ENCODE measurements around the gene FUT9. TPM values are rescaled to one million over a fixed set of nuclear protein-coding genes. Genes with fewer than 3 reads are reported as not detected.

Gene FUT9
- polyA plus RNA-seq, 3 donors: not detected

- Mint-ChIP-seq H3K9me3 (no peaks in the 10 kb centered on the region), H3K4me3 (no peak overlapping the region), H3K4me1 (no peaks in the 10 kb centered on the region), H3K27ac (no peak overlapping the region), H3K36me3 (no peaks in the 10 kb centered on the region), H3K27me3 (ENCODE audit: low read depth in 3 of 3) (no peaks in the 10 kb centered on the region)
- Histone ChIP-seq H3K9me3 (replicated peaks in 1 of 2; ENCODE audit: control insufficient read depth in 1 of 2, insufficient read depth in 1 of 2, low read length in 2 of 2) (no peaks in the 10 kb centered on the region), H3K36me3 (replicated peaks in 1 of 2; ENCODE audit: control insufficient read depth in 1 of 2, insufficient read depth in 2 of 2, low read length in 2 of 2) (no peaks in the 10 kb centered on the region), H3K27ac (ENCODE audit: low read depth in 1 of 2, low read length in 2 of 2) (no peak overlapping the region), H2AFZ (ENCODE audit: insufficient read depth, low read depth, low read length, poor library complexity, severe bottlenecking) (no peak overlapping the region), H3K9ac (ENCODE audit: insufficient read depth, low read length, poor library complexity, severe bottlenecking) (no peak overlapping the region), H3K79me2 (ENCODE audit: insufficient read depth, low read length) (no peaks in the 10 kb centered on the region), H3K4me1 (ENCODE audit: control insufficient read depth in 1 of 2, insufficient read depth in 2 of 2, low read length in 2 of 2) (no peaks in the 10 kb centered on the region), H3K4me2 (replicated peaks; ENCODE audit: extremely low read depth, low read length, poor library complexity, severe bottlenecking) (no peak overlapping the region), H3K4me3 (replicated peaks in 1 of 3; ENCODE audit: low read depth in 2 of 3, low read length in 3 of 3) (no peak overlapping the region), H4K20me1 (ENCODE audit: insufficient read depth, low read length) (no peaks in the 10 kb centered on the region), H3K27me3 (ENCODE audit: control insufficient read depth in 2 of 2, insufficient read depth in 2 of 2, low read length in 2 of 2) (no peaks in the 10 kb centered on the region)
- DNase-seq: no peak
- no CpG with 5 or more reads among the region's 4 CpGs for WGBS (ENCODE audit: insufficient coverage)
- intact Hi-C loops (cut with micrococcal nuclease): no loop called here
- no peak for TF ChIP-seq CTCF (IDR thresholded peaks at IDR 0.05)
These were observed 42.3 kb downstream of the FUT9 start for GRCh38 chr6:96058082-96058481.

GRCh38 chr6:96059586-96059985 is 43.8 kb downstream of the FUT9 start:
- no peaks in the 10 kb centered on the region for H3K27me3 ChIP-seq (ENCODE audit: control insufficient read depth in 2 of 2, insufficient read depth in 2 of 2, low read length in 2 of 2)
- no peaks in the 10 kb centered on the region for H3K36me3 ChIP-seq (replicated peaks in 1 of 2; ENCODE audit: control insufficient read depth in 1 of 2, insufficient read depth in 2 of 2, low read length in 2 of 2)
- H3K9ac ChIP-seq (ENCODE audit: insufficient read depth, low read length, poor library complexity, severe bottlenecking): no peak overlapping the region
- no peaks in the 10 kb centered on the region for H3K79me2 ChIP-seq (ENCODE audit: insufficient read depth, low read length)
- H3K9me3 Mint-ChIP-seq: peaks cover 0 to 1% (median 0%) of the 10 kb centered on the region in 7 donors
- H3K4me3 ChIP-seq (replicated peaks in 1 of 3; ENCODE audit: low read depth in 2 of 3, low read length in 3 of 3): no peak overlapping the region
- no peak overlapping the region for H3K4me2 ChIP-seq (replicated peaks; ENCODE audit: extremely low read depth, low read length, poor library complexity, severe bottlenecking)
- H3K27me3 Mint-ChIP-seq (ENCODE audit: low read depth in 3 of 3): no peaks in the 10 kb centered on the region
- TF ChIP-seq CTCF (IDR thresholded peaks at IDR 0.05): no peak
- no peaks in the 10 kb centered on the region for H3K36me3 Mint-ChIP-seq
- no peaks in the 10 kb centered on the region for H3K9me3 ChIP-seq (replicated peaks in 1 of 2; ENCODE audit: control insufficient read depth in 1 of 2, insufficient read depth in 1 of 2, low read length in 2 of 2)
- no peak overlapping the region for H3K27ac ChIP-seq (ENCODE audit: low read depth in 1 of 2, low read length in 2 of 2)
- DNase-seq: no peak
- intact Hi-C loops (cut with micrococcal nuclease): no loop called here
- WGBS (ENCODE audit: insufficient coverage): no CpG with 5 or more reads among the region's 1 CpG
- H3K4me1 Mint-ChIP-seq: no peaks in the 10 kb centered on the region
- H3K27ac Mint-ChIP-seq: no peak overlapping the region
- H3K4me1 ChIP-seq (ENCODE audit: control insufficient read depth in 1 of 2, insufficient read depth in 2 of 2, low read length in 2 of 2): no peaks in the 10 kb centered on the region
- no peak overlapping the region for H3K4me3 Mint-ChIP-seq
- no peaks in the 10 kb centered on the region for H4K20me1 ChIP-seq (ENCODE audit: insufficient read depth, low read length)
- no peak overlapping the region for H2AFZ ChIP-seq (ENCODE audit: insufficient read depth, low read depth, low read length, poor library complexity, severe bottlenecking)

Data from CD14-positive monocyte (primary cell).